Occipital lobe (tissue), 1 donor: ENCODE measurements around the gene ALAS2. TPM values are rescaled to one million over a fixed set of nuclear protein-coding genes. Genes with fewer than 3 reads are reported as not detected.

Experiments used
- total RNA-seq: library from RNA; depleted of rRNA; stranded (reverse); fragments of >200 nt; gene quantifications from one replicate; pipeline ENCODE4 v1.2.3, GENCODE V29; 2014

Gene ALAS2
- total RNA-seq, 1 donor from 2014 or later: 32.0 TPM

Other genes starting within 250 kb of the ALAS2 start
- gene ITIH6, start 232.7 kb downstream of the ALAS2 start, total RNA-seq: not detected
- 213 TPM for gene MAGED2, start 223.2 kb downstream of the ALAS2 start, total RNA-seq
- 76.1 TPM for gene TRO, start 110.2 kb downstream of the ALAS2 start, total RNA-seq
- not detected for gene PFKFB1, start 36.8 kb downstream of the ALAS2 start, total RNA-seq
- gene APEX2, start 30.6 kb downstream of the ALAS2 start, total RNA-seq: 1.4 TPM
- gene PAGE2B, start 44.1 kb upstream of the ALAS2 start, total RNA-seq: not detected
- not detected for gene PAGE2, start 58.0 kb upstream of the ALAS2 start, total RNA-seq
- gene PAGE5, start 189.4 kb upstream of the ALAS2 start, total RNA-seq: not detected
- not detected for gene PAGE3, start 233.9 kb upstream of the ALAS2 start, total RNA-seq